Adrenal gland (tissue), 5 donors: Measurements from ENCODE around the gene PTPRN2.

Experiments used
- POLR2A ChIP-seq, 2 donors: fragments of 450-650 bp; IDR thresholded peaks; one replicate each; pipeline ENCODE4 v1.6.1; 2017; ENCODE audit warnings: antibody characterized with exemption in 2 of 2, mild to moderate bottlenecking in 2 of 2, moderate library complexity in 1 of 2
- TF ChIP-seq, protein P1 (sequence below), 6 experiments: fragments of 450-650 bp in 4 of 6; fragments of 200-600 bp in 2 of 6; sonication (generic) in 1 of 6; IDR thresholded peaks; 1 replicate in 5 of 6; 2 replicates in 1 of 6; pipeline versions ENCODE4 v1.5.1 to v1.8.0; 2016 to 2021; ENCODE audit warnings: antibody characterized with exemption in 6 of 6, mild to moderate bottlenecking in 2 of 6, moderate library complexity in 1 of 6
- donor health status: DM: no; HTN: no; CAD: no.

DNA sequence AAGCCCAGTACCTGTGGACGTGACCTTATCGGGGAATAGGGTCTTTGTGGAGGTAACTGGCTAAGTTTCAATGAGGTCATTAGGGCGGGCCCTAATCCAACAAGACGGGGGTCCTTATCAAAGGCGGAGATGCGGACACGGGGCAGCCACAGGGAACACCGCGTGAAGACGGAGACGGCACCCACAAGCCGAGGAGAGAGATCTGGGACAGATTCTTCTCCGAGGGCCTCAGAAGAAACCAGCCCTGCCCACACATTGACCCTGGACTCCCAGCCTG is 733.9 kb downstream of the PTPRN2 start:
- TF ChIP-seq POLR2A (IDR thresholded peaks at IDR 0.05) = no peak
- TF ChIP-seq, protein P1, sequence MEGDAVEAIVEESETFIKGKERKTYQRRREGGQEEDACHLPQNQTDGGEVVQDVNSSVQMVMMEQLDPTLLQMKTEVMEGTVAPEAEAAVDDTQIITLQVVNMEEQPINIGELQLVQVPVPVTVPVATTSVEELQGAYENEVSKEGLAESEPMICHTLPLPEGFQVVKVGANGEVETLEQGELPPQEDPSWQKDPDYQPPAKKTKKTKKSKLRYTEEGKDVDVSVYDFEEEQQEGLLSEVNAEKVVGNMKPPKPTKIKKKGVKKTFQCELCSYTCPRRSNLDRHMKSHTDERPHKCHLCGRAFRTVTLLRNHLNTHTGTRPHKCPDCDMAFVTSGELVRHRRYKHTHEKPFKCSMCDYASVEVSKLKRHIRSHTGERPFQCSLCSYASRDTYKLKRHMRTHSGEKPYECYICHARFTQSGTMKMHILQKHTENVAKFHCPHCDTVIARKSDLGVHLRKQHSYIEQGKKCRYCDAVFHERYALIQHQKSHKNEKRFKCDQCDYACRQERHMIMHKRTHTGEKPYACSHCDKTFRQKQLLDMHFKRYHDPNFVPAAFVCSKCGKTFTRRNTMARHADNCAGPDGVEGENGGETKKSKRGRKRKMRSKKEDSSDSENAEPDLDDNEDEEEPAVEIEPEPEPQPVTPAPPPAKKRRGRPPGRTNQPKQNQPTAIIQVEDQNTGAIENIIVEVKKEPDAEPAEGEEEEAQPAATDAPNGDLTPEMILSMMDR (IDR thresholded peaks at IDR 0.05) = no peak
